Measurements from ENCODE around the gene ARNT2. TPM values are rescaled to one million over a fixed set of nuclear protein-coding genes. Genes with fewer than 3 reads are reported as not detected.

The ARNT2 gene
- total RNA-seq, 1 donor from 2014 or later = 9.1 TPM

DNA sequence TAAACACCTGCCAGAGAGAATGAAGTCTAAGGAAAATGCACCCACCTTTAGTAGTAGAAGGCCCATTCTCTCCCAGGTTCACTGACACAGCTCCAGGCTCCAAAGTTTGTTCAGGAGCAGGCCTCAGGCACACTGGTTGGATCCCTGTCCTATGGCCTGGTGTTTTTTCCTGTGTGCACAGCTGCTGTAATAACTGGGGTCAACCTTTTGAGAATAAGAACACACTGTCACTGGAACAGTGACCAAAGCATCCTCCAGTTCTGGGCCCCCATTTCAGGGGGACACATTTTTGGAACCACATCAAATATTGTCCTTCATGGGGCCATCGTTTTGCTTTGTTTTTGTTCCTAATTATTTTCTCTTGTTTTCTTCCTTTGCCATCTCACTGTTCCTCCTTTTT lies 95.8 kb downstream of the ARNT2 start:
- DNase-seq (ENCODE audit: low read depth) = no peak
- no peak overlapping the region for H3K4me3 ChIP-seq (ENCODE audit: low read depth, low read length)
- TF ChIP-seq, protein P1, sequence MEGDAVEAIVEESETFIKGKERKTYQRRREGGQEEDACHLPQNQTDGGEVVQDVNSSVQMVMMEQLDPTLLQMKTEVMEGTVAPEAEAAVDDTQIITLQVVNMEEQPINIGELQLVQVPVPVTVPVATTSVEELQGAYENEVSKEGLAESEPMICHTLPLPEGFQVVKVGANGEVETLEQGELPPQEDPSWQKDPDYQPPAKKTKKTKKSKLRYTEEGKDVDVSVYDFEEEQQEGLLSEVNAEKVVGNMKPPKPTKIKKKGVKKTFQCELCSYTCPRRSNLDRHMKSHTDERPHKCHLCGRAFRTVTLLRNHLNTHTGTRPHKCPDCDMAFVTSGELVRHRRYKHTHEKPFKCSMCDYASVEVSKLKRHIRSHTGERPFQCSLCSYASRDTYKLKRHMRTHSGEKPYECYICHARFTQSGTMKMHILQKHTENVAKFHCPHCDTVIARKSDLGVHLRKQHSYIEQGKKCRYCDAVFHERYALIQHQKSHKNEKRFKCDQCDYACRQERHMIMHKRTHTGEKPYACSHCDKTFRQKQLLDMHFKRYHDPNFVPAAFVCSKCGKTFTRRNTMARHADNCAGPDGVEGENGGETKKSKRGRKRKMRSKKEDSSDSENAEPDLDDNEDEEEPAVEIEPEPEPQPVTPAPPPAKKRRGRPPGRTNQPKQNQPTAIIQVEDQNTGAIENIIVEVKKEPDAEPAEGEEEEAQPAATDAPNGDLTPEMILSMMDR (conservative IDR thresholded peaks at IDR 0.05; ENCODE audit: low read depth, low read length) = no peak

DNA sequence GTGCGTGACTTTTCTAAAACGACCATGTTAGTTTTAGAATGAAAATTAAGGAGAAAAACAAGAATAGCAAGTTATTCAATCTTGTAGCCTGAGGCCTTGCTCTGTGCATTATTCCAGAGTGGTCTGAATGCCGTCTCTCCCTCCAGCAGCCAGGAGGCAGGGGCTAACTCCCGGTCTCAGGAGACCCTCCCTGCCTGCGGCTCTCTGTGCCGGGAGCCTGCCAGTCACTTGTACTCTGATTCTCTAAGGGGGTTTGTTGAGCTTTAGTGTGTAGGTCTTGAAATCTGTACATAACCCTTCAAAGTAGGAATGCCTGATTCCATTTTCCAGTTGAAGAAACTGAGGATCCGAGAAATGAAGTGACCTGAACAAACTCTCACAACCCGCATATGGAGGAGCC lies 97.3 kb downstream of the ARNT2 start:
- DNase-seq (ENCODE audit: low read depth) = no peak
- TF ChIP-seq, protein P1 (conservative IDR thresholded peaks at IDR 0.05; ENCODE audit: low read depth, low read length) = no peak
- no peak overlapping the region for H3K4me3 ChIP-seq (ENCODE audit: low read depth, low read length)

DNA sequence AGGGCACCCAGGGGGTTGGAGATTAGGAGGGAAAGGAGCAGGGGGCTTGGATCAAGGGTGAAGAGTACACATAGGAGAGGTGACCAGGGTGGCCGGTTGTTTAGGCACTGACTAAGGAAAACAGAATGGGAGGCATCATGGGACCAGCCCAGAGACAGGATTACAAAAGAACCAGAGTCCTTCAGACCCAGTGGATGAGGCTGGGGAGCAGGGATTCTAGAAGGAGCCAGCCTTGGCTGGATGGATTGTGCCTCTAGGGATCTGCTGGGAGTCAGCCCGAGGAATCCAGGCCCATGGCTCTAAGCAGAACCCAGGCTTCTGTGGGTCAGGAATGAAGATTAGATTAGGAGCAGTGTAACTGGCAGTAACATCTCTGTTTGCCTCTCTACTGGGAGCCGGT lies 98.6 kb downstream of the ARNT2 start:
- H3K4me3 ChIP-seq (ENCODE audit: low read depth, low read length) = no peak overlapping the region
- DNase-seq (ENCODE audit: low read depth) = no peak
- TF ChIP-seq, protein P1 (conservative IDR thresholded peaks at IDR 0.05; ENCODE audit: low read depth, low read length) = no peak

GRCh38 chr15:80503319-80503952 lies 99.3 kb downstream of the ARNT2 start:
- no peak overlapping the region for H3K4me3 ChIP-seq (ENCODE audit: low read depth, low read length)
- TF ChIP-seq, protein P1 (conservative IDR thresholded peaks at IDR 0.05; ENCODE audit: low read depth, low read length) = no peak
- DNase-seq (ENCODE audit: low read depth) = no peak

DNA sequence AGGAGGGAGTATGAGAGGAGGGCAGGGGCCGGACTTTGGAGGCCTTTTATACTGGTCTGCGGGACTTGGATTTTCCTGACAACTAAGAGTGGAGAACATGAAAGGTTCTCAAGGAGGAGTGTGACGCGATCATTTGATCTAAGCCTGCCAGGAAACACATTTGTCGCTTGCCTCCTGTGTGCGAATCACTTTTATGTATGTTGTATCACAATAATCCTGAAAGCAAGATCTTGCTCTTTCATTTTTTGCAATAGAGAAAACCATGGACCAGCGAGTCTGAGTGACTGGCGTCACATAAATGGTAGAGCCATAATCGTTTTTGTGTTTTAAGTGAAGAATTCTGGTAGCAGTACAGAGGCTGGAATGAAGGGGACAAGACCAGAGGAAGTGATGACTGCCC lies 100.7 kb downstream of the ARNT2 start:
- TF ChIP-seq, protein P1 (conservative IDR thresholded peaks at IDR 0.05; ENCODE audit: low read depth, low read length) = no peak

GRCh38 chr15:80506286-80506893 lies 102.2 kb downstream of the ARNT2 start:
- no peak overlapping the region for H3K4me3 ChIP-seq (ENCODE audit: low read depth, low read length)
- TF ChIP-seq, protein P1 (conservative IDR thresholded peaks at IDR 0.05; ENCODE audit: low read depth, low read length) = no peak
- no peak for DNase-seq (ENCODE audit: low read depth)

More for the DNA sequence above, 100.7 kb downstream of the ARNT2 start:
- H3K4me3 ChIP-seq (ENCODE audit: low read depth, low read length) = no peak overlapping the region
- no peak for DNase-seq (ENCODE audit: low read depth)

DNA sequence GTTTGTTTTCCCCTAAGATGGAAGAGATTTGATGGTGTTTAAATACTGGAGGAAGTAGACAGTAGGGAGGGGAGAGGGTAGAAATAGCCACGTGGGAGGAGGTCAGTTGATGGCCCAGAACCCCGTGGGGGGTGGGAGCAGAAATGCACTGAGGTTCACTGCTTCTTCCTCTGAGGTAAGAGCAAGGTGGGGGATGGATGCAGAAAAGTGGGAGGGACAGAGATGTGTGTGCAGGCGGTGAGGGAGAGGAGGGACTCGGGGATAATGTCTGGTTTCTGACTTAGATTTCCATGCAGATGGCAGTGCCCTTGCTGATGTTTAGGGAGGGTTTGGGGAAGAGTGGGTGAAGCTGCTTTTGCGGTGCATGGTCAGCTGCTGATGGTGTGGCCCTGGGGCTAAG lies 102.9 kb downstream of the ARNT2 start:
- TF ChIP-seq, protein P1 (conservative IDR thresholded peaks at IDR 0.05; ENCODE audit: low read depth, low read length) = no peak
- DNase-seq (ENCODE audit: low read depth) = no peak
- H3K4me3 ChIP-seq (ENCODE audit: low read depth, low read length) = no peak overlapping the region

Data from epithelial cell of proximal tubule (primary cell).